HEK293 (cell line): ENCODE results near the gene IZUMO1.

ENCODE experiments used
- ATF2 ChIP-seq: fragments of 450-650 bp; formaldehyde crosslinking; IDR thresholded peaks from 2 replicates; pipeline ENCODE4 v1.5.1; 2016; ENCODE audit warnings: missing biosample characterization, missing genetic modification characterization, low read depth
- BCL11B ChIP-seq: fragments of 450-650 bp; formaldehyde crosslinking; IDR thresholded peaks from 2 replicates; pipeline ENCODE4 v1.5.1; 2016; ENCODE audit warnings: low read depth, missing biosample characterization, missing genetic modification characterization
- ELK4 ChIP-seq: IDR thresholded peaks from 2 replicates; pipeline ENCODE4 v1.6.1; 2011; ENCODE audit warnings: mild to moderate bottlenecking, low read depth, low read length, borderline replicate concordance
- MEIS1 ChIP-seq: sonication (generic); formaldehyde crosslinking; IDR thresholded peaks from 2 replicates; pipeline ENCODE4 v1.8.1; 2022; ENCODE audit warnings: missing genetic modification reagents, mild to moderate bottlenecking, borderline replicate concordance
- REPIN1 ChIP-seq: fragments of 450-650 bp; formaldehyde crosslinking; IDR thresholded peaks from 2 replicates; pipeline ENCODE4 v1.5.1; 2017; ENCODE audit warnings: missing biosample characterization, missing genetic modification characterization, low read depth
- SETDB1 ChIP-seq: IDR thresholded peaks from one replicate; pipeline ENCODE4 v1.6.1; 2017; ENCODE audit warnings: mild to moderate bottlenecking, low read length, moderate library complexity, mixed read lengths; ENCODE audit not compliant: insufficient read length
- SP7 ChIP-seq: fragments of 450-650 bp; formaldehyde crosslinking; IDR thresholded peaks from 2 replicates; pipeline ENCODE4 v1.5.1; 2016; ENCODE audit warnings: missing biosample characterization, missing genetic modification characterization
- TCF7L2 ChIP-seq: IDR thresholded peaks from 2 replicates; pipeline ENCODE4 v1.6.1; 2011; ENCODE audit warnings: low read depth, mild to moderate bottlenecking, inconsistent platforms, low read length, moderate library complexity, borderline replicate concordance
- WT1 ChIP-seq: fragments of 450-650 bp; formaldehyde crosslinking; IDR thresholded peaks from 2 replicates; pipeline ENCODE4 v1.5.1; 2016; ENCODE audit warnings: missing biosample characterization, missing genetic modification characterization
- ZBTB10 ChIP-seq: fragments of 450-650 bp; formaldehyde crosslinking; IDR thresholded peaks from 2 replicates; pipeline ENCODE4 v1.5.1; 2016; ENCODE audit warnings: missing biosample characterization, missing genetic modification characterization
- ZBTB26 ChIP-seq: fragments of 450-650 bp; formaldehyde crosslinking; optimal IDR thresholded peaks from 2 replicates; pipeline ENCODE3; 2016; ENCODE audit warnings: missing biosample characterization, mild to moderate bottlenecking, missing genetic modification characterization
- ZEB2 ChIP-seq: fragments of 450-650 bp; formaldehyde crosslinking; IDR thresholded peaks from 2 replicates; pipeline ENCODE4 v1.5.1; 2016; ENCODE audit warnings: missing biosample characterization, missing genetic modification characterization
- ZNF132 ChIP-seq: fragments of 450-650 bp; formaldehyde crosslinking; IDR thresholded peaks from 2 replicates; pipeline ENCODE4 v1.5.1; 2017; ENCODE audit warnings: missing biosample characterization, missing genetic modification characterization, borderline replicate concordance
- ZNF184 ChIP-seq: fragments of 450-650 bp; IDR thresholded peaks from 2 replicates; pipeline ENCODE4 v1.5.1; 2018; ENCODE audit warnings: missing biosample characterization, mild to moderate bottlenecking, missing genetic modification characterization
- ZNF19 ChIP-seq: fragments of 450-650 bp; formaldehyde crosslinking; IDR thresholded peaks from 2 replicates; pipeline ENCODE4; 2016; ENCODE audit warnings: missing biosample characterization, missing genetic modification characterization, low read depth
- ZNF341 ChIP-seq: fragments of 450-650 bp; formaldehyde crosslinking; IDR thresholded peaks from 2 replicates; pipeline ENCODE4; 2016; ENCODE audit warnings: low read depth, missing biosample characterization, missing genetic modification characterization
- ZNF37A ChIP-seq: fragments of 450-650 bp; IDR thresholded peaks from 2 replicates; pipeline ENCODE4 v1.5.1; 2018; ENCODE audit warnings: missing biosample characterization, missing genetic modification characterization
- ZNF404 ChIP-seq: fragments of 450-650 bp; formaldehyde crosslinking; IDR thresholded peaks from 2 replicates; pipeline ENCODE4 v1.5.1; 2017; ENCODE audit warnings: missing biosample characterization, missing genetic modification characterization
- ZNF473 ChIP-seq: fragments of 450-650 bp; formaldehyde crosslinking; IDR thresholded peaks from 2 replicates; pipeline ENCODE4 v1.5.1; 2017; ENCODE audit warnings: missing biosample characterization, missing genetic modification characterization
- ZNF571 ChIP-seq: fragments of 450-650 bp; formaldehyde crosslinking; IDR thresholded peaks from 2 replicates; pipeline ENCODE4 v1.5.0; 2017; ENCODE audit warnings: missing biosample characterization, missing genetic modification characterization
- ZNF580 ChIP-seq: fragments of 450-650 bp; formaldehyde crosslinking; IDR thresholded peaks from 2 replicates; pipeline ENCODE4 v1.5.1; 2016; ENCODE audit warnings: missing biosample characterization, missing genetic modification characterization
- ZNF654 ChIP-seq: fragments of 450-650 bp; formaldehyde crosslinking; IDR thresholded peaks from 2 replicates; pipeline ENCODE4 v1.5.1; 2016; ENCODE audit warnings: low read depth, missing biosample characterization, missing genetic modification characterization
- ZNF664 ChIP-seq: fragments of 450-650 bp; formaldehyde crosslinking; IDR thresholded peaks from 2 replicates; pipeline ENCODE4 v1.5.1; 2016; ENCODE audit warnings: missing biosample characterization, missing genetic modification characterization
- ZNF677 ChIP-seq: fragments of 450-650 bp; IDR thresholded peaks from 2 replicates; pipeline ENCODE4 v1.5.0; 2018; ENCODE audit warnings: missing biosample characterization, mild to moderate bottlenecking, missing genetic modification characterization, moderate library complexity
- ZNF707 ChIP-seq: fragments of 450-650 bp; formaldehyde crosslinking; IDR thresholded peaks from 2 replicates; pipeline ENCODE4 v1.5.1; 2016; ENCODE audit warnings: missing biosample characterization, missing genetic modification characterization
- ZNF747 ChIP-seq: fragments of 450-650 bp; formaldehyde crosslinking; IDR thresholded peaks from 2 replicates; pipeline ENCODE4 v1.5.1; 2016; ENCODE audit warnings: missing biosample characterization, missing genetic modification characterization
- ZNF776 ChIP-seq: fragments of 450-650 bp; formaldehyde crosslinking; IDR thresholded peaks from 2 replicates; pipeline ENCODE4 v1.5.0; 2017; ENCODE audit warnings: missing biosample characterization, missing genetic modification characterization, borderline replicate concordance
- ZNF791 ChIP-seq: fragments of 450-650 bp; formaldehyde crosslinking; IDR thresholded peaks from 2 replicates; pipeline ENCODE4 v1.5.1; 2016; ENCODE audit warnings: missing biosample characterization, missing genetic modification characterization
- ZSCAN4 ChIP-seq: fragments of 450-650 bp; formaldehyde crosslinking; IDR thresholded peaks from 2 replicates; pipeline ENCODE4 v1.5.1; 2017; ENCODE audit warnings: missing biosample characterization, missing genetic modification characterization
- ZSCAN5A ChIP-seq: fragments of 450-650 bp; formaldehyde crosslinking; IDR thresholded peaks from 2 replicates; pipeline ENCODE4 v1.5.1; 2016; ENCODE audit warnings: missing biosample characterization, missing genetic modification characterization

IZUMO1 gene

GRCh38 chr19:48746738-48747575, at the start of gene IZUMO1 (continued):
- TF ChIP-seq TCF7L2 (no peak), BCL11B (no peak), MEIS1 (CRISPR knock-in tag) (no peak), ZNF580 (tag by site-specific recombination) (no peak), SP7 (tag by site-specific recombination) (no peak; the same call in 1 of the 2 replicates), ZNF747 (no peak), ZNF37A (no peak), ZNF132 (tag by site-specific recombination) (no peak), ZBTB10 (tag by site-specific recombination) (no peak), ZEB2 (tag by site-specific recombination) (no peak), ZNF473 (no peak), ZNF664 (tag by site-specific recombination) (no peak), ZNF341 (tag by site-specific recombination) (no peak), ZNF19 (tag by site-specific recombination) (no peak), ZNF776 (no peak), ZNF677 (tag by site-specific recombination) (no peak), ZNF654 (tag by site-specific recombination) (no peak), ZNF707 (no peak), ZNF791 (tag by site-specific recombination) (no peak), SETDB1 (no peak), ZBTB26 (tag by site-specific recombination) (no peak), ZNF184 (no peak), REPIN1 (no peak), ZSCAN5A (no peak), WT1 (no peak), ATF2 (tag by site-specific recombination) (peak; percentile 95), ZSCAN4 (no peak), ZNF404 (tag by site-specific recombination) (no peak), ZNF571 (tag by site-specific recombination) (no peak), ELK4 (no peak)
- TF ChIP-seq, all 188 proteins: peak for 18
